ENCODE results near the gene SERTAD1. TPM values are rescaled to one million over a fixed set of nuclear protein-coding genes. Genes with fewer than 3 reads are reported as not detected.

The SERTAD1 gene
- total RNA-seq, 1 experiment from 2014 or later = 8.6 TPM

DNA sequence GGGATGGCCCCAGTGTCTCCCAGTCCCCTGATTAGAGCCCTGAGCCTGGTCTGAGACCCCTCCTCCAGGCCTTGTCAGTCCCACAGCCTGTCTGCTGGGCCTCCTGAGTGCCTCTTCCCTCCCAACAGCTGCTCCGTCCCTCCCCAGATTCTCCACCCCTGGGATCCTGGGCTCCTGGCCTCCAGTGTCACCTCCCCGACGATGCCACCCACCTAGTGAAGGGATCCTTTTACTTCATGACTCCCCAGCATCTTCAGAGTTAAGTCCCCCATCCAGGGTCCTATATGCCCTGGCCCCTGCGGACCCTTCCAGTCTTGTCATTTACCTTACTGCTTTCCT lies 8.2 kb downstream of the SERTAD1 start:
- H3K27ac Mint-ChIP-seq (ENCODE audit: unreplicated experiment) = no peak overlapping the region

DNA sequence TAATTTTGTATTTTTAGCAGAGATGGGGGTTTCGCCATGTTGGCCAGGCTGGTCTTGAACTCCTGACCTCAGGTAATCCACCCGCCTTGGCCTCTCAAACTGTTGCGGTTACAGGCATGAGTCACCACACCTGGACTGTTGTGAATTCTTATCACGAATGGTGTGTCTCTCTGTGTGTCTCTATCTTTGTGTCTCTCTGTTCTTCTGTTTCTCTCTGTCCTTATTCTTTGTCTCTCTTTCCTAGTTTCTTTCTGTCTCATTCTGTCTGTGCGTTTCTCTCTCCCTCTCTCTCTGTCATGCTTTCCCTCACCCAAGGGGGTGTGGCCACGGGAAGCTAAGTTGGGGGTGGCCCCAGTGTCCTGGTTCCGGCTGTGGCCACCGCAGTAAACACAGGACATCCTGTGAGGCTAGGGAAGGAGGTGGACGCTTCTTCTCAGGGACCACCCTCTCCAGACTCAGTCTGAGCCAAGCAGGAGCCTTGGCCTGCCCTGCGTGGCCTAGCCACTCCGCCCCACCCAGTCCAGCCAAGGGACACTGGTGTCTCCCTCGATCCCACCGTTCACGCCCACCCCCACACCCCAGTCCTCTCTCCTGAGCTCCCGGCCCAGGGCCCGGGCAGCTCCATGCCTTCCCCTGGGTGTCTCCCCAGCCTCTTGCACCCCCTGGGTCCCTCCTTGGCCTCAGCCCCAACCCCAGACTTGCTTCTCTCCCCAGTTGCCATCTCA lies 8.7 kb downstream of the SERTAD1 start:
- no peak for DNase-seq
- no peak overlapping the region for H3K4me3 ChIP-seq (ENCODE audit: low read depth, low read length)
- Mint-ChIP-seq H3K4me1 (ENCODE audit: low read depth, unreplicated experiment) (peaks cover 7% of the 10 kb centered on the region), H3K36me3 (ENCODE audit: insufficient read depth, unreplicated experiment) (peaks cover 8% of the 10 kb centered on the region), H3K4me3 (ENCODE audit: unreplicated experiment) (no peak overlapping the region), H3K27ac (ENCODE audit: unreplicated experiment) (peak overlapping the region; percentile 6), H3K9me3 (ENCODE audit: unreplicated experiment) (no peaks in the 10 kb centered on the region), H3K27me3 (ENCODE audit: insufficient read depth, unreplicated experiment) (no peaks in the 10 kb centered on the region)
- 0 out of 2 replicates have a peak, but pooled peaks cover 4% of the 10 kb centered on the region for H3K4me1 ChIP-seq
- intact Hi-C loops (cut with micrococcal nuclease; ENCODE audit: unreplicated experiment) = no loop called here
- no peaks in the 10 kb centered on the region for H3K36me3 ChIP-seq (ENCODE audit: control insufficient read depth, insufficient read depth, low read length)
- TF ChIP-seq, protein P1, sequence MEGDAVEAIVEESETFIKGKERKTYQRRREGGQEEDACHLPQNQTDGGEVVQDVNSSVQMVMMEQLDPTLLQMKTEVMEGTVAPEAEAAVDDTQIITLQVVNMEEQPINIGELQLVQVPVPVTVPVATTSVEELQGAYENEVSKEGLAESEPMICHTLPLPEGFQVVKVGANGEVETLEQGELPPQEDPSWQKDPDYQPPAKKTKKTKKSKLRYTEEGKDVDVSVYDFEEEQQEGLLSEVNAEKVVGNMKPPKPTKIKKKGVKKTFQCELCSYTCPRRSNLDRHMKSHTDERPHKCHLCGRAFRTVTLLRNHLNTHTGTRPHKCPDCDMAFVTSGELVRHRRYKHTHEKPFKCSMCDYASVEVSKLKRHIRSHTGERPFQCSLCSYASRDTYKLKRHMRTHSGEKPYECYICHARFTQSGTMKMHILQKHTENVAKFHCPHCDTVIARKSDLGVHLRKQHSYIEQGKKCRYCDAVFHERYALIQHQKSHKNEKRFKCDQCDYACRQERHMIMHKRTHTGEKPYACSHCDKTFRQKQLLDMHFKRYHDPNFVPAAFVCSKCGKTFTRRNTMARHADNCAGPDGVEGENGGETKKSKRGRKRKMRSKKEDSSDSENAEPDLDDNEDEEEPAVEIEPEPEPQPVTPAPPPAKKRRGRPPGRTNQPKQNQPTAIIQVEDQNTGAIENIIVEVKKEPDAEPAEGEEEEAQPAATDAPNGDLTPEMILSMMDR (IDR thresholded peaks at IDR 0.05; ENCODE audit: insufficient read depth in 1 of 2, low read depth in 1 of 2, low read length in 1 of 2, severe bottlenecking in 1 of 2, unreplicated experiment in 1 of 2) = no peak
- POLR2A ChIA-PET = interaction anchor here (1.5 kb wide), 1 partner anchor 9 kb away, joined by 3 read pairs; no protein-coding TSS in a partner anchor
- no TSS peak for BruUV-seq (replicated peaks)
- CTCF ChIA-PET = interaction anchor here (0.6 kb wide), 1 partner anchor 80 kb away, joined by 3 read pairs; no protein-coding TSS in a partner anchor
- H3K9me3 ChIP-seq = no peaks in the 10 kb centered on the region
- no peaks in the 10 kb centered on the region for H3K27me3 ChIP-seq (replicated peaks; ENCODE audit: control insufficient read depth, insufficient read depth, low read length)

More for the DNA sequence above, 8.2 kb downstream of the SERTAD1 start:
- no peaks in the 10 kb centered on the region for H3K36me3 ChIP-seq (ENCODE audit: control insufficient read depth, insufficient read depth, low read length)
- no peak overlapping the region for H3K4me3 ChIP-seq (ENCODE audit: low read depth, low read length)
- no TSS peak for BruUV-seq (replicated peaks)
- peaks cover 7% of the 10 kb centered on the region for H3K4me1 Mint-ChIP-seq (ENCODE audit: low read depth, unreplicated experiment)
- ChIA-PET CTCF (no interaction called here), POLR2A (no interaction called here)
- no peak overlapping the region for H3K4me3 Mint-ChIP-seq (ENCODE audit: unreplicated experiment)
- no peaks in the 10 kb centered on the region for H3K27me3 Mint-ChIP-seq (ENCODE audit: insufficient read depth, unreplicated experiment)
- H3K4me1 ChIP-seq = 0 out of 2 replicates have a peak, but pooled peaks cover 4% of the 10 kb centered on the region
- H3K36me3 Mint-ChIP-seq (ENCODE audit: insufficient read depth, unreplicated experiment) = peaks cover 8% of the 10 kb centered on the region
- H3K9me3 ChIP-seq = no peaks in the 10 kb centered on the region
- no peaks in the 10 kb centered on the region for H3K9me3 Mint-ChIP-seq (ENCODE audit: unreplicated experiment)
- DNase-seq = no peak
- TF ChIP-seq, protein P1 (IDR thresholded peaks at IDR 0.05; ENCODE audit: insufficient read depth in 1 of 2, low read depth in 1 of 2, low read length in 1 of 2, severe bottlenecking in 1 of 2, unreplicated experiment in 1 of 2) = no peak
- intact Hi-C loops (cut with micrococcal nuclease; ENCODE audit: unreplicated experiment) = no loop called here
- H3K27me3 ChIP-seq (replicated peaks; ENCODE audit: control insufficient read depth, insufficient read depth, low read length) = no peaks in the 10 kb centered on the region

DNA sequence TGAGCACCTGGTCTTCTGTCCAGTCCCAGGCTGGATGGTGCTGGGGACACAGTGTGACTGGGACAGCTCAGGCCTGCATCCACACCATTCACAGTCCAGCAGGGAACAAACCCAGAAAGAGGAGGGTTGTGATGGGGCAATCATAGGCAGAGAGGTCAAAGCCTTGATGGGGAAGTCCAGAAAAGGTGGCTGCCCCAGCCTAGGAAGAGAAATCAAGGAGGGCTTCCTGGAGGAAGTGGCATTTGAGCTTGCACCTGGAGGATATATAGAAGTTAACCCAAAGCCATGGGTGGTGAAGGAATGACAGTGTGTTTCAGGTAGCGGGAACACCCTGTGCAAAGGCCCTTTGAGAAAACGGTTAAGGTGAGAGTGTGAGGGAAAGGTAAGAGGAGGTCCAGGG lies 10.0 kb downstream of the SERTAD1 start:
- Histone ChIP-seq H3K27me3 (replicated peaks; ENCODE audit: control insufficient read depth, insufficient read depth, low read length) (no peaks in the 10 kb centered on the region), H3K9me3 (no peaks in the 10 kb centered on the region), H3K36me3 (ENCODE audit: control insufficient read depth, insufficient read depth, low read length) (no peaks in the 10 kb centered on the region), H3K4me1 (0 out of 2 replicates have a peak, but pooled peaks cover 4% of the 10 kb centered on the region), H3K4me3 (ENCODE audit: low read depth, low read length) (no peak overlapping the region)
- POLR2A ChIA-PET = interaction anchor here (0.8 to 1.5 kb wide), 3 partner anchors 10 to 50 kb away, joined by 3 read pairs; partner anchors contain the start of gene BLVRB
- no peak for DNase-seq
- TF ChIP-seq, protein P1 (IDR thresholded peaks at IDR 0.05; ENCODE audit: insufficient read depth in 1 of 2, low read depth in 1 of 2, low read length in 1 of 2, severe bottlenecking in 1 of 2, unreplicated experiment in 1 of 2) = no peak
- no TSS peak for BruUV-seq (replicated peaks)
- Mint-ChIP-seq H3K9me3 (ENCODE audit: unreplicated experiment) (no peaks in the 10 kb centered on the region), H3K27me3 (ENCODE audit: insufficient read depth, unreplicated experiment) (no peaks in the 10 kb centered on the region), H3K27ac (ENCODE audit: unreplicated experiment) (no peak overlapping the region), H3K4me3 (ENCODE audit: unreplicated experiment) (no peak overlapping the region), H3K4me1 (ENCODE audit: low read depth, unreplicated experiment) (peaks cover 7% of the 10 kb centered on the region), H3K36me3 (ENCODE audit: insufficient read depth, unreplicated experiment) (no peaks in the 10 kb centered on the region)
- CTCF ChIA-PET = no interaction called here
- intact Hi-C loops (cut with micrococcal nuclease; ENCODE audit: unreplicated experiment) = no loop called here

All from Caco-2 (cell line).